Liver (tissue), 9 donors: ENCODE data around the gene PPP4R4. TPM values are rescaled to one million over a fixed set of nuclear protein-coding genes. Genes with fewer than 3 reads are reported as not detected.

Experiments
- DNase-seq: peaks from one replicate; pipeline ENCODE4 v3.0.0-alpha.2; 2017; ENCODE audit warnings: low spot score
- H3K27ac ChIP-seq, 2 donors: one replicate each; pipeline ENCODE4 v1.7.0; 2013; ENCODE audit warnings: inconsistent platforms in 2 of 2, low read length in 2 of 2, control low read depth in 1 of 2, low read depth in 1 of 2, mild to moderate bottlenecking in 1 of 2
- H3K27me3 ChIP-seq, 4 donors: one replicate each; pipeline versions ENCODE4 v1.6.1 to v1.7.0; 2013; ENCODE audit warnings: low read length in 3 of 4, inconsistent platforms in 1 of 4, mild to moderate bottlenecking in 1 of 4, moderate library complexity in 1 of 4; ENCODE audit not compliant: control insufficient read depth in 4 of 4, insufficient read depth in 4 of 4
- H3K36me3 ChIP-seq, 4 donors: one replicate each; pipeline versions ENCODE4 v1.6.1 to v1.7.0; 2013; ENCODE audit warnings: low read length in 3 of 4, mild to moderate bottlenecking in 3 of 4, low read depth in 1 of 4, moderate library complexity in 1 of 4; ENCODE audit not compliant: control insufficient read depth in 4 of 4, insufficient read depth in 3 of 4
- H3K4me1 ChIP-seq, 4 donors: one replicate each; pipeline versions ENCODE4 v1.6.1 to v1.7.0; 2013; ENCODE audit warnings: low read length in 3 of 4, mild to moderate bottlenecking in 3 of 4, moderate library complexity in 1 of 4; ENCODE audit not compliant: control insufficient read depth in 4 of 4, insufficient read depth in 4 of 4
- H3K4me3 ChIP-seq, 3 donors: one replicate each; pipeline versions ENCODE4 v1.6.1 to v1.7.0; 2013; ENCODE audit warnings: low read length in 3 of 3, control low read depth in 1 of 3, low read depth in 1 of 3, mild to moderate bottlenecking in 1 of 3
- H3K9ac ChIP-seq, 2 donors: one replicate each; pipeline ENCODE4 v1.7.0; 2013; ENCODE audit warnings: low read length in 2 of 2, mild to moderate bottlenecking in 2 of 2, moderate library complexity in 2 of 2, control low read depth in 1 of 2, low read depth in 1 of 2
- H3K9me3 ChIP-seq, 4 donors: one replicate each; pipeline versions ENCODE4 v1.6.1 to v1.7.0; 2013; ENCODE audit warnings: low read length in 3 of 4; ENCODE audit not compliant: control insufficient read depth in 4 of 4
- EGR1 ChIP-seq, 2 donors: IDR thresholded peaks; 2 replicates each; pipeline ENCODE4 v1.6.1; 2016 to 2018; ENCODE audit warnings: antibody characterized with exemption in 2 of 2, low read depth in 2 of 2
- FOXA1 ChIP-seq: IDR thresholded peaks from 2 replicates; pipeline ENCODE4 v1.6.1; 2016; ENCODE audit warnings: antibody characterized with exemption
- FOXA2 ChIP-seq: IDR thresholded peaks from 2 replicates; pipeline ENCODE4 v1.6.1; 2016; ENCODE audit warnings: antibody characterized with exemption
- GABPA ChIP-seq, 2 donors: IDR thresholded peaks in 1 of 2; conservative IDR thresholded peaks in 1 of 2; 2 replicates each; pipeline ENCODE4 v1.6.1; 2016; ENCODE audit warnings: antibody characterized with exemption in 2 of 2, mild to moderate bottlenecking in 1 of 2, moderate library complexity in 1 of 2
- JUND ChIP-seq, 2 donors: IDR thresholded peaks; 2 replicates each; pipeline ENCODE4 v1.6.1; 2016; ENCODE audit warnings: antibody characterized with exemption in 2 of 2
- NR2F2 ChIP-seq: IDR thresholded peaks from 2 replicates; pipeline ENCODE4 v1.6.1; 2016; ENCODE audit warnings: antibody characterized with exemption
- RXRA ChIP-seq, 2 donors: IDR thresholded peaks; 2 replicates each; pipeline ENCODE4 v1.6.1; 2017 to 2018; ENCODE audit warnings: antibody characterized with exemption in 2 of 2, mild to moderate bottlenecking in 1 of 2
- SP1 ChIP-seq: IDR thresholded peaks from 2 replicates; pipeline ENCODE4 v1.6.1; 2018; ENCODE audit warnings: antibody characterized with exemption, mild to moderate bottlenecking
- TAF1 ChIP-seq: conservative IDR thresholded peaks from 2 replicates; pipeline ENCODE4 v1.6.1; 2016; ENCODE audit warnings: antibody characterized with exemption, mild to moderate bottlenecking
- WGBS: extraction: QIAGEN DNeasy Blood & Tissue Kit; methylation state at CpG from one replicate; pipeline ENCODE4 v1.1.7; 2013; 5-methylcytosine and 5-hydroxymethylcytosine counted together
- polyA plus RNA-seq, 2 donors: library from polyadenylated mRNA; stranded (reverse) in 1 of 2; unstranded in 1 of 2; fragments of 200-250 nt in 1 of 2; fragments of >200 nt in 1 of 2; fragmentation: Nextera tagmentation in 1 of 2; extraction: Ambion mirVana in 1 of 2; gene quantifications; one replicate each; pipeline versions ENCODE4 v1.2.1 to v1.2.3, GENCODE V29; 2013 to 2015
- total RNA-seq, 2 donors: library from RNA; depleted of rRNA; stranded (reverse); fragments of >200 nt; gene quantifications; one replicate each; pipeline ENCODE4 v1.2.3, GENCODE V29; 2014
- TF ChIP-seq, protein P1 (sequence below): IDR thresholded peaks from 2 replicates; pipeline ENCODE4 v1.6.1; 2016; ENCODE audit warnings: antibody characterized with exemption, mild to moderate bottlenecking
- TF ChIP-seq, protein P2 (sequence below): fragments of 150-350 bp; IDR thresholded peaks from 2 replicates; pipeline ENCODE4 v1.5.1; 2017; ENCODE audit warnings: improper control_type of control experiment, low read depth, low read length; ENCODE audit not compliant: missing input control
- TF ChIP-seq, protein P3 (sequence below): IDR thresholded peaks from 2 replicates; pipeline ENCODE4 v1.6.1; 2016; ENCODE audit warnings: antibody characterized with exemption
- donor health status: healthy.
- donor health status: healthy.
- donor health status: healthy.
- donor health status: healthy.
- donor health status: healthy.

Gene PPP4R4, protein sequence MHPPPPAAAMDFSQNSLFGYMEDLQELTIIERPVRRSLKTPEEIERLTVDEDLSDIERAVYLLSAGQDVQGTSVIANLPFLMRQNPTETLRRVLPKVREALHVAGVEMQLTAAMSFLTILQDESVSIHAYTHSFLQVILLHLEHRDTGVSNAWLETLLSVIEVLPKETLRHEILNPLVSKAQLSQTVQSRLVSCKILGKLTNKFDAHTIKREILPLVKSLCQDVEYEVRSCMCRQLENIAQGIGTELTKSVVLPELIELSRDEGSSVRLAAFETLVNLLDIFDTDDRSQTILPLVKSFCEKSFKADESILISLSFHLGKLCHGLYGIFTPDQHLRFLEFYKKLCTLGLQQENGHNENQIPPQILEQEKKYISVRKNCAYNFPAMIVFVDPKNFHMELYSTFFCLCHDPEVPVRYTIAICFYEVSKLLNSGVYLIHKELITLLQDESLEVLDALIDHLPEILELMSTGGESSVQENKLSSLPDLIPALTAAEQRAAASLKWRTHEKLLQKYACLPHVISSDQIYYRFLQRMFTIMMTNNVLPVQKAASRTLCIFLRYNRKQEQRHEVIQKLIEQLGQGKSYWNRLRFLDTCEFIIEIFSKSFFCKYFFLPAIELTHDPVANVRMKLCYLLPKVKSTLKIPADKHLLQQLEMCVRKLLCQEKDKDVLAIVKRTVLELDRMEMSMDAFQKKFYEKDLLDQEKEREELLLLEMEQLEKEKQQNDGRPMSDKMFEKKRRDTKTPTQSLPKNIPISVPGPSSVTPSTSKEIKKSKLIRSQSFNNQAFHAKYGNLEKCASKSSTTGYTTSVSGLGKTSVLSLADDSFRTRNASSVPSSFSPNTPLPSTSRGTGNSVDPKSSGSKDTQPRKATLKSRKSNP
- 1 to 10 TPM in 1 of 2 donors, under 1 TPM in 1; 0.67 to 1.3 TPM for total RNA-seq
- polyA plus RNA-seq, result 1 to 10 TPM in 1 of 2 donors, under 1 TPM in 1; 0.52 to 2.4 TPM

DNA sequence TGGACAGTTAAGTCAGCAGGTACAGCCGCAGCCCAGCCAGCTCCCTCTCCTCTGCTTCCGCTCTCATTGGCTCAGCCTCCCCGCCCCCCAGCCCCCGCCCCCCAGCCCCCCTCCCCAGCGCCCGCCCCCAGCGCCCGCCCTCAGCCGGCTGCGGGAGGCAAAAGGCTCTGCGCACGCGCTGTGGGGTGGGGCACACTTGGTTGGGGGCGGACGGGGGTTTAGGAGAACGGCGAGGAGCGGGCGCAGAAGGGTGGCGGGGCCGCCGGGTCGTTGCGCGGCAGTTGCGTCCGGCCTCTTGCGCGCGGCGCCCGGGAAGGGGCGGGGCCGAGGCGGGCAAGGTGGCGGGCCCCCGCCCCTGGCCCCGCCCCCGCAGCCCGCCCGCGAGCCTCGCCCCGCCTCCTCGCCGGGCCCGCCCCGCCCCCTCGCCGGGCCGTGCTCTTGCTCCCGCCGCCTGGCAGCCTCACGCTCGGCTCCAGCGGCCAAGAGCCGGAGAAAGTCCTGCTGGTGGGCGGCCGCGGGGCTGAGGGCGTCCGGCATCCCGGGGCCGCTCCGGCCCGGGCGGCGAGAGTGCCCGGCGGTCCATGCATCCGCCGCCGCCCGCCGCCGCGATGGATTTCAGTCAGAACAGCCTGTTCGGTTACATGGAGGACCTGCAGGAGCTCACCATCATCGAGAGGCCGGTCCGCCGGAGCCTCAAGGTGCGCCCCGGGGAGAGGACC is at the start of gene PPP4R4:
PPP4R4 (plus strand) TSS at position 438 of the 719 bp plus-strand sequence; CDS start at position 582, 144 bp downstream.
- 1% methylated on average over 84 of the region's 84 CpGs for WGBS
- Histone ChIP-seq H3K9me3 (no peaks in the 10 kb centered on the region), H3K4me1 (peaks cover 5 to 17% (median 8%) of the 10 kb centered on the region in 4 donors), H3K9ac (peak within 1 kb of the TSS; percentile 28 to 65), H3K27me3 (no peaks in the 10 kb centered on the region), H3K36me3 (no peaks in the 10 kb centered on the region), H3K27ac (peak within 1 kb of the TSS; percentile 56 to 75), H3K4me3 (peak within 1 kb of the TSS; percentile 53 to 83 (median 66))
- TF ChIP-seq EGR1 (IDR thresholded peaks at IDR 0.05; ENCODE audit: low read depth in 2 of 2) (no peak), RXRA (IDR thresholded peaks at IDR 0.05) (no peak), TAF1 (no peak), FOXA2 (no peak), SP1 (no peak), GABPA (IDR thresholded peaks at IDR 0.05 in 1 of 2, conservative IDR thresholded peaks at IDR 0.05 in 1 of 2) (no peak), FOXA1 (no peak), NR2F2 (no peak), JUND (IDR thresholded peaks at IDR 0.05) (no peak)
- TF ChIP-seq, protein P1, sequence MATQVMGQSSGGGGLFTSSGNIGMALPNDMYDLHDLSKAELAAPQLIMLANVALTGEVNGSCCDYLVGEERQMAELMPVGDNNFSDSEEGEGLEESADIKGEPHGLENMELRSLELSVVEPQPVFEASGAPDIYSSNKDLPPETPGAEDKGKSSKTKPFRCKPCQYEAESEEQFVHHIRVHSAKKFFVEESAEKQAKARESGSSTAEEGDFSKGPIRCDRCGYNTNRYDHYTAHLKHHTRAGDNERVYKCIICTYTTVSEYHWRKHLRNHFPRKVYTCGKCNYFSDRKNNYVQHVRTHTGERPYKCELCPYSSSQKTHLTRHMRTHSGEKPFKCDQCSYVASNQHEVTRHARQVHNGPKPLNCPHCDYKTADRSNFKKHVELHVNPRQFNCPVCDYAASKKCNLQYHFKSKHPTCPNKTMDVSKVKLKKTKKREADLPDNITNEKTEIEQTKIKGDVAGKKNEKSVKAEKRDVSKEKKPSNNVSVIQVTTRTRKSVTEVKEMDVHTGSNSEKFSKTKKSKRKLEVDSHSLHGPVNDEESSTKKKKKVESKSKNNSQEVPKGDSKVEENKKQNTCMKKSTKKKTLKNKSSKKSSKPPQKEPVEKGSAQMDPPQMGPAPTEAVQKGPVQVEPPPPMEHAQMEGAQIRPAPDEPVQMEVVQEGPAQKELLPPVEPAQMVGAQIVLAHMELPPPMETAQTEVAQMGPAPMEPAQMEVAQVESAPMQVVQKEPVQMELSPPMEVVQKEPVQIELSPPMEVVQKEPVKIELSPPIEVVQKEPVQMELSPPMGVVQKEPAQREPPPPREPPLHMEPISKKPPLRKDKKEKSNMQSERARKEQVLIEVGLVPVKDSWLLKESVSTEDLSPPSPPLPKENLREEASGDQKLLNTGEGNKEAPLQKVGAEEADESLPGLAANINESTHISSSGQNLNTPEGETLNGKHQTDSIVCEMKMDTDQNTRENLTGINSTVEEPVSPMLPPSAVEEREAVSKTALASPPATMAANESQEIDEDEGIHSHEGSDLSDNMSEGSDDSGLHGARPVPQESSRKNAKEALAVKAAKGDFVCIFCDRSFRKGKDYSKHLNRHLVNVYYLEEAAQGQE, result no peak
- TF ChIP-seq, protein P2, sequence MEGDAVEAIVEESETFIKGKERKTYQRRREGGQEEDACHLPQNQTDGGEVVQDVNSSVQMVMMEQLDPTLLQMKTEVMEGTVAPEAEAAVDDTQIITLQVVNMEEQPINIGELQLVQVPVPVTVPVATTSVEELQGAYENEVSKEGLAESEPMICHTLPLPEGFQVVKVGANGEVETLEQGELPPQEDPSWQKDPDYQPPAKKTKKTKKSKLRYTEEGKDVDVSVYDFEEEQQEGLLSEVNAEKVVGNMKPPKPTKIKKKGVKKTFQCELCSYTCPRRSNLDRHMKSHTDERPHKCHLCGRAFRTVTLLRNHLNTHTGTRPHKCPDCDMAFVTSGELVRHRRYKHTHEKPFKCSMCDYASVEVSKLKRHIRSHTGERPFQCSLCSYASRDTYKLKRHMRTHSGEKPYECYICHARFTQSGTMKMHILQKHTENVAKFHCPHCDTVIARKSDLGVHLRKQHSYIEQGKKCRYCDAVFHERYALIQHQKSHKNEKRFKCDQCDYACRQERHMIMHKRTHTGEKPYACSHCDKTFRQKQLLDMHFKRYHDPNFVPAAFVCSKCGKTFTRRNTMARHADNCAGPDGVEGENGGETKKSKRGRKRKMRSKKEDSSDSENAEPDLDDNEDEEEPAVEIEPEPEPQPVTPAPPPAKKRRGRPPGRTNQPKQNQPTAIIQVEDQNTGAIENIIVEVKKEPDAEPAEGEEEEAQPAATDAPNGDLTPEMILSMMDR, result no peak
- TF ChIP-seq, protein P3, sequence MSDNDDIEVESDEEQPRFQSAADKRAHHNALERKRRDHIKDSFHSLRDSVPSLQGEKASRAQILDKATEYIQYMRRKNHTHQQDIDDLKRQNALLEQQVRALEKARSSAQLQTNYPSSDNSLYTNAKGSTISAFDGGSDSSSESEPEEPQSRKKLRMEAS, result no peak
- DNase-seq, result peak; percentile 85
